ENCODE results near the gene AGAP3. TPM values are rescaled to one million over a fixed set of nuclear protein-coding genes. Genes with fewer than 3 reads are reported as not detected.

The AGAP3 gene
- total RNA-seq, 1 donor from 2014 or later, result 156 TPM

DNA sequence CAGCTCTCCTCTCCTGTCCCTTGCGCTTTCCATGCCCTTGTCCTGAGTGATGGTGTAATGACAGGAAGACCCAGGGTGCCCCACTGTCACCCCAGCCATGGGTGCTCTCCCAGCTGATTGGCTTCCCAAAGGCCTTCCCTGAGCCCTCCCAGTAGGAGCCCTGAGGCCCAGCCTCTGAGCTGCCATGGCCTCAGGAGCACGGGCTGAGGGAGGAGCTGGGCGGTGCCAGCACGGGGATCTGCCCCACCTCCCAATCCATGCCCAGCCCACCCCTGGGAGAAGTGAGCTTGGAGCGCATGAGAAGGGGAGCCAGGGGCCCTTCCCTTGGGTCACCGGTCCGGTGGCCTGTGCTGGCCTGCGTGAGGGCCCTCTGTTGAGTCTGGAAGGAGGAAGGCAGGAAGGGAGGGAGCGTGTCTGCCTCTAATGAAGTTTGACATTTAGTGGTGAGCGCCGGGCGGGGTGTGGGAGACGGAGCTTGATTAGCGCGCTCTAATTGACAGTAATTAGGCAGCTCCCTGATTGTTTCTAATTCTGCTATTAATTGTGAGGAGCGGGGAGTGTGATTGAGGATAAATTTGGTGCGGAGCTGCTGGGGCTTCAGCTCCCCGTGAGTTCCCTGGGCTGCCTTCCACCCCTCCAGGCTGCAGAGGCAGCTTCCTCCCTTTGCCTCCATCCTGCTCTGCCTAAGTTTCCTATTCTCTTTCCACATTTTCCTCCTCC lies 53.0 kb downstream of the AGAP3 start:
- H3K4me1 ChIP-seq (ENCODE audit: insufficient read depth, low read length), result no peaks in the 10 kb centered on the region
- H3K79me2 ChIP-seq (ENCODE audit: insufficient read depth, low read length), result no peaks in the 10 kb centered on the region
- Mint-ChIP-seq H3K27ac (ENCODE audit: unreplicated experiment) (peak overlapping the region; percentile 8), H3K36me3 (ENCODE audit: low read depth, unreplicated experiment) (peaks cover 26% of the 10 kb centered on the region), H3K27me3 (ENCODE audit: low read depth, unreplicated experiment) (no peaks in the 10 kb centered on the region), H3K9me3 (ENCODE audit: unreplicated experiment) (no peaks in the 10 kb centered on the region), H3K4me1 (ENCODE audit: low read depth, unreplicated experiment) (no peaks in the 10 kb centered on the region), H3K4me3 (ENCODE audit: unreplicated experiment) (no peak overlapping the region)
- peaks cover 39% of the 10 kb centered on the region for H4K20me1 ChIP-seq (ENCODE audit: insufficient read depth, low read length)
- no peak overlapping the region for H2AFZ ChIP-seq (ENCODE audit: low read depth, low read length)
- DNase-seq (ENCODE audit: low read depth) (no peak), FAIRE-seq (no peak)
- H3K36me3 ChIP-seq (ENCODE audit: insufficient read depth, low read length), result peaks cover 12% of the 10 kb centered on the region
- H3K4me3 ChIP-seq (ENCODE audit: insufficient read depth, low read depth, low read length), result no peak overlapping the region
- H3K4me2 ChIP-seq (ENCODE audit: low read length), result no peak overlapping the region
- H3K27ac ChIP-seq (ENCODE audit: low read depth, low read length), result no peak overlapping the region
- no peak overlapping the region for H3K9ac ChIP-seq (ENCODE audit: low read length)
- no peak for TF ChIP-seq EZH2 (IDR thresholded peaks at IDR 0.05; ENCODE audit: insufficient read depth, low read length)
- TF ChIP-seq, protein P1, sequence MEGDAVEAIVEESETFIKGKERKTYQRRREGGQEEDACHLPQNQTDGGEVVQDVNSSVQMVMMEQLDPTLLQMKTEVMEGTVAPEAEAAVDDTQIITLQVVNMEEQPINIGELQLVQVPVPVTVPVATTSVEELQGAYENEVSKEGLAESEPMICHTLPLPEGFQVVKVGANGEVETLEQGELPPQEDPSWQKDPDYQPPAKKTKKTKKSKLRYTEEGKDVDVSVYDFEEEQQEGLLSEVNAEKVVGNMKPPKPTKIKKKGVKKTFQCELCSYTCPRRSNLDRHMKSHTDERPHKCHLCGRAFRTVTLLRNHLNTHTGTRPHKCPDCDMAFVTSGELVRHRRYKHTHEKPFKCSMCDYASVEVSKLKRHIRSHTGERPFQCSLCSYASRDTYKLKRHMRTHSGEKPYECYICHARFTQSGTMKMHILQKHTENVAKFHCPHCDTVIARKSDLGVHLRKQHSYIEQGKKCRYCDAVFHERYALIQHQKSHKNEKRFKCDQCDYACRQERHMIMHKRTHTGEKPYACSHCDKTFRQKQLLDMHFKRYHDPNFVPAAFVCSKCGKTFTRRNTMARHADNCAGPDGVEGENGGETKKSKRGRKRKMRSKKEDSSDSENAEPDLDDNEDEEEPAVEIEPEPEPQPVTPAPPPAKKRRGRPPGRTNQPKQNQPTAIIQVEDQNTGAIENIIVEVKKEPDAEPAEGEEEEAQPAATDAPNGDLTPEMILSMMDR (IDR thresholded peaks at IDR 0.05; ENCODE audit: insufficient read depth, low read depth, low read length), result no peak
- no peaks in the 10 kb centered on the region for H3K9me3 ChIP-seq (ENCODE audit: insufficient read depth, low read depth, low read length)
- no peaks in the 10 kb centered on the region for H3K27me3 ChIP-seq (ENCODE audit: insufficient read depth, low read length)

DNA sequence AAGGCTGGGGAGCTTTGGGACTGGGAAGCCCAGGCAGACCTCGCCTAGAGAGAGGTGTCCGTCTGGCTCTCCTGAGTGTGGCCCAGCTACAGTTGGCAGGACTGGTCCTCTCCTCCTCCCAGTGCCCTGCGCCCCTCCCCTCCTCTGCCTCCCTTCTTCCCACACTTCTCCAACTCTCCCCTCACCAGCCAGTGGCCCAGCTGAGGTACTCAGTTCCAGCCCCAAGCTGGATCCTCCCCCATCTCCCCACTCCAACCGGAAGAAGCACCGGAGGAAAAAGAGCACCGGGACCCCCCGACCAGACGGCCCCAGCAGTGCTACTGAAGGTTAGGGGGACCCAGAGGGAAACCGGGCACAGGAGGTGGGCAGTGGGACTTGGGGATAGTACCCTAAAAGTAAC lies 53.5 kb downstream of the AGAP3 start:
- Histone ChIP-seq H3K4me2 (ENCODE audit: low read length) (no peak overlapping the region), H3K36me3 (ENCODE audit: insufficient read depth, low read length) (peaks cover 12% of the 10 kb centered on the region), H3K4me1 (ENCODE audit: insufficient read depth, low read length) (no peaks in the 10 kb centered on the region), H3K79me2 (ENCODE audit: insufficient read depth, low read length) (no peaks in the 10 kb centered on the region), H2AFZ (ENCODE audit: low read depth, low read length) (no peak overlapping the region), H4K20me1 (ENCODE audit: insufficient read depth, low read length) (peaks cover 39% of the 10 kb centered on the region), H3K9me3 (ENCODE audit: insufficient read depth, low read depth, low read length) (no peaks in the 10 kb centered on the region), H3K27ac (ENCODE audit: low read depth, low read length) (no peak overlapping the region), H3K9ac (ENCODE audit: low read length) (no peak overlapping the region), H3K27me3 (ENCODE audit: insufficient read depth, low read length) (no peaks in the 10 kb centered on the region), H3K4me3 (ENCODE audit: insufficient read depth, low read depth, low read length) (no peak overlapping the region)
- H3K27ac Mint-ChIP-seq (ENCODE audit: unreplicated experiment), result no peak overlapping the region
- H3K9me3 Mint-ChIP-seq (ENCODE audit: unreplicated experiment), result no peaks in the 10 kb centered on the region
- no peak for DNase-seq (ENCODE audit: low read depth)
- H3K4me1 Mint-ChIP-seq (ENCODE audit: low read depth, unreplicated experiment), result no peaks in the 10 kb centered on the region
- TF ChIP-seq, protein P1 (IDR thresholded peaks at IDR 0.05; ENCODE audit: insufficient read depth, low read depth, low read length), result no peak
- TF ChIP-seq EZH2 (IDR thresholded peaks at IDR 0.05; ENCODE audit: insufficient read depth, low read length), result no peak
- no peak overlapping the region for H3K4me3 Mint-ChIP-seq (ENCODE audit: unreplicated experiment)
- no peak for FAIRE-seq
- H3K36me3 Mint-ChIP-seq (ENCODE audit: low read depth, unreplicated experiment), result peaks cover 23% of the 10 kb centered on the region
- H3K27me3 Mint-ChIP-seq (ENCODE audit: low read depth, unreplicated experiment), result no peaks in the 10 kb centered on the region

DNA sequence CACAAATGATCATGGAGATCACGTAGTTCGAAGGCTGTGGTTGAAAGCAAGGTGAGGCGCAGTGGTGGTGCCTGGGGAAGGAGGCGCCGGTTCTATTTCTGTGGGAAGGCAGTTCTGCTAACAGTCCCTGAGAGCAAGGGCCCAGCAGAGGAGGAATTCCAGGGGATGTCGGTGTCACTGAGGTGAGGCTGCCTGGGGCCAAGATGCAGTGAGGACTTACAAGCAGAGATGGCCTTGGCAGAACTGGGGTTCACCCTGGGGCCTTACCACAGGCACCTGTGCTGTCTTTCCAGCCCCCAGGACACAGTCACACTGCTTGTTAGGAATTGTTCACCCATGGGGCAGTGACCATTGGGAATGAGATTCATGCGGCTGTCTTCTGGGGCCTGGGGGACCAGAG lies 54.6 kb downstream of the AGAP3 start:
- Histone ChIP-seq H3K9ac (ENCODE audit: low read length) (no peak overlapping the region), H3K36me3 (ENCODE audit: insufficient read depth, low read length) (peaks cover 6% of the 10 kb centered on the region), H3K9me3 (ENCODE audit: insufficient read depth, low read depth, low read length) (no peaks in the 10 kb centered on the region), H3K27me3 (ENCODE audit: insufficient read depth, low read length) (no peaks in the 10 kb centered on the region), H3K4me2 (ENCODE audit: low read length) (no peak overlapping the region), H3K79me2 (ENCODE audit: insufficient read depth, low read length) (no peaks in the 10 kb centered on the region), H3K4me1 (ENCODE audit: insufficient read depth, low read length) (no peaks in the 10 kb centered on the region), H2AFZ (ENCODE audit: low read depth, low read length) (no peak overlapping the region), H4K20me1 (ENCODE audit: insufficient read depth, low read length) (peaks cover 31% of the 10 kb centered on the region), H3K4me3 (ENCODE audit: insufficient read depth, low read depth, low read length) (no peak overlapping the region), H3K27ac (ENCODE audit: low read depth, low read length) (no peak overlapping the region)
- no peaks in the 10 kb centered on the region for H3K4me1 Mint-ChIP-seq (ENCODE audit: low read depth, unreplicated experiment)
- no peaks in the 10 kb centered on the region for H3K27me3 Mint-ChIP-seq (ENCODE audit: low read depth, unreplicated experiment)
- DNase-seq (ENCODE audit: low read depth) (no peak), FAIRE-seq (no peak)
- peaks cover 17% of the 10 kb centered on the region for H3K36me3 Mint-ChIP-seq (ENCODE audit: low read depth, unreplicated experiment)
- no peak for TF ChIP-seq EZH2 (IDR thresholded peaks at IDR 0.05; ENCODE audit: insufficient read depth, low read length)
- TF ChIP-seq, protein P1 (IDR thresholded peaks at IDR 0.05; ENCODE audit: insufficient read depth, low read depth, low read length), result no peak
- H3K4me3 Mint-ChIP-seq (ENCODE audit: unreplicated experiment), result no peak overlapping the region
- no peak overlapping the region for H3K27ac Mint-ChIP-seq (ENCODE audit: unreplicated experiment)
- H3K9me3 Mint-ChIP-seq (ENCODE audit: unreplicated experiment), result no peaks in the 10 kb centered on the region

Measured in astrocyte (in vitro differentiated cells and primary cell).